GM19438 (cell line): ENCODE measurements around the gene SURF6.
"Not testable (repeated sequence)": the region's sequence is repeated elsewhere in the genome, so short reads cannot be mapped to it uniquely, and the experiment has no call there.

Experiments
- ATAC-seq: cut with Tn5 transposase; IDR thresholded peaks from one replicate; pipeline ENCODE4 v1.9.1; 2021; ENCODE audit warnings: low read depth; ENCODE audit not compliant: unreplicated experiment

The SURF6 gene

GRCh38 chr9:133348718-133349573 lies 13.0 kb upstream of the SURF6 start:
- no peak for ATAC-seq

GRCh38 chr9:133347985-133348717 lies 12.2 kb upstream of the SURF6 start, which contains the start of the genes MED22 and RPL7A:
TSS of gene MED22 (minus strand) at chr9:133348131. CDS start at chr9:133346662, 1,469 bp downstream.
TSS of gene RPL7A (plus strand) at chr9:133348218. CDS start at chr9:133348244, 26 bp downstream.
- peak; percentile 68 for ATAC-seq

GRCh38 chr9:133347515-133347984 lies 11.6 kb upstream of the SURF6 start:
- ATAC-seq, result peak; percentile 48

- no peak for ATAC-seq
Observed at GRCh38 chr9:133346021-133346785, 10.2 kb upstream of the SURF6 start.

- ATAC-seq, result no peak
Observed at GRCh38 chr9:133345596-133345995, 9.6 kb upstream of the SURF6 start.

- ATAC-seq, result no peak
Observed at GRCh38 chr9:133344979-133345378, 9.0 kb upstream of the SURF6 start.

GRCh38 chr9:133344071-133344470 lies 8.1 kb upstream of the SURF6 start:
- no peak for ATAC-seq

- ATAC-seq, result no peak
Observed at GRCh38 chr9:133342570-133342969, 6.6 kb upstream of the SURF6 start.

GRCh38 chr9:133342069-133342406 lies 6.0 kb upstream of the SURF6 start:
- ATAC-seq, result no peak

- ATAC-seq, result no peak
Observed at GRCh38 chr9:133341369-133342068, 5.5 kb upstream of the SURF6 start.

- no peak for ATAC-seq
Observed at GRCh38 chr9:133340916-133341315, 4.9 kb upstream of the SURF6 start.

GRCh38 chr9:133340256-133340655 lies 4.3 kb upstream of the SURF6 start:
- ATAC-seq, result no peak

- ATAC-seq, result no peak
Observed at GRCh38 chr9:133339641-133340040, 3.7 kb upstream of the SURF6 start.

- not testable (repeated sequence) for ATAC-seq
Observed at GRCh38 chr9:133334888-133335287, 1.1 kb downstream of the SURF6 start.

- no peak for ATAC-seq
Observed at GRCh38 chr9:133334161-133334560, 1.8 kb downstream of the SURF6 start.

- no peak for ATAC-seq
Observed at GRCh38 chr9:133333566-133333965, 2.4 kb downstream of the SURF6 start.

- no peak for ATAC-seq
Observed at GRCh38 chr9:133333011-133333410, 3.0 kb downstream of the SURF6 start.

GRCh38 chr9:133332381-133332730 lies 3.6 kb downstream of the SURF6 start:
- no peak for ATAC-seq

GRCh38 chr9:133331641-133332380 lies 4.2 kb downstream of the SURF6 start:
- ATAC-seq, result no peak

GRCh38 chr9:133331221-133331620 lies 4.8 kb downstream of the SURF6 start:
- no peak for ATAC-seq
